GM19023 (cell line): ENCODE measurements around the gene TYRP1.

Source experiments
- ATAC-seq: cut with Tn5 transposase; IDR thresholded peaks from one replicate; pipeline ENCODE4 v1.9.1; 2021; ENCODE audit warnings: mild to moderate bottlenecking, moderate library complexity; ENCODE audit not compliant: unreplicated experiment

The TYRP1 gene

DNA sequence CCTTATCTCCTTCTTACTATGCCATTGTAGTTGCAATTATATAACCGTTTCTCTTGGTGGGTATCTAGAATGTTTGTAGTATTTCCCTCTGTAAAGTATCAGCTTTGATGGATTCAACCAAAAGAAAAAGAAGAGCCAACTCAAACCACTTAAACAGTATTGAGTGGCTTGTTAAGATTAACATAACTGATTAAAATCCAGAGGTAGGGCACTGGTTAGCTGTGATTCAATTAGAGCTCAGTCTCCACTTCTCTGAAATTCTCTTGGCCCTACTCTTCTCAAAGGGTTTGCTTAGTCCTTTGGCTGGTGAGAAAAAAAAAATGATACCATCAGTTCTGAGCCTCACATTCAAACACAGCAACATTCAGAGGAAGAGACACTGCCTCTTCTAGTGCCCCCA, 37.0 kb downstream of the TYRP1 start:
- ATAC-seq: no peak

GRCh38 chr9:12730927-12731326, 37.7 kb downstream of the TYRP1 start:
- no peak for ATAC-seq

DNA sequence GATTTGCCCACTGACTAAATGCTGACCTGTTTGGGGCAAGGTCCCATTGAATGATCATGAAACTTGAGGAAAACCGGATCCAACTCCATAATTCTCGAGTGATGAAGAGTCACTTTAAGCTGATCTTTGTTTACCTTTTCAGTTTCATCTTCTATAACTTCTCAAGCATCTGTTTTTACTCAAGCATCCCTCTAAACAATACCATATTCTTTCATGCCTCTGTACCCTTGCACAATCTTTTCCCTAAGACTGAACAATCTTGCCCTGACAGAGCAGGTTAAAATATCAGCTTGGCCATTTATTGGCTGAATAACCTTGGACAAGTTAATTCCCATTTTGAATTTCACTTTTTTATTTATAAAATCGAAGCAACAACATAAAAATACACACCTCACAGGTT, 39.8 kb downstream of the TYRP1 start:
- ATAC-seq: no peak

- no peak for ATAC-seq
Observed at GRCh38 chr9:12735665-12736064, 42.5 kb downstream of the TYRP1 start.

DNA sequence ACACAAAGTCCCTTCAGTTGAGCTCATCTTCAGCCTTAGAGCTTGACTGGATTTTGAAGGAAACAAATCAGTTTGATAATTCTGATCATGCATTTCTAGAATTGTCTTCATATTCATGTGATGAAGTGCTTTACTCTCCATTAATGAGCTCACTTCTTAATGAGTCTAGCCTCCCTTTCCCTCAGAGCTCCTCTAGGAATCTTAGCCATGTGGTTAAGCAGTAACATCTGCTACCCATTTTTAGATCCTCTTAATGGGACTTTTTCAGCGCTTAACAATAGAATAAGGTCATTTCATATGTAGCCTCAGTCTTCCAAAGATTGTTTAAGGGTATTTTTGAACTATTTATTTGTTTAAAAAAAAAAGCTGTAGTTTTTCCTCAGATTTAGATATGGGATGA, 44.7 kb downstream of the TYRP1 start:
- no peak for ATAC-seq

- ATAC-seq: no peak
Observed at GRCh38 chr9:12739014-12739652, 45.9 kb downstream of the TYRP1 start.

- ATAC-seq: no peak
Observed at GRCh38 chr9:12740845-12741244, 47.7 kb downstream of the TYRP1 start.

DNA sequence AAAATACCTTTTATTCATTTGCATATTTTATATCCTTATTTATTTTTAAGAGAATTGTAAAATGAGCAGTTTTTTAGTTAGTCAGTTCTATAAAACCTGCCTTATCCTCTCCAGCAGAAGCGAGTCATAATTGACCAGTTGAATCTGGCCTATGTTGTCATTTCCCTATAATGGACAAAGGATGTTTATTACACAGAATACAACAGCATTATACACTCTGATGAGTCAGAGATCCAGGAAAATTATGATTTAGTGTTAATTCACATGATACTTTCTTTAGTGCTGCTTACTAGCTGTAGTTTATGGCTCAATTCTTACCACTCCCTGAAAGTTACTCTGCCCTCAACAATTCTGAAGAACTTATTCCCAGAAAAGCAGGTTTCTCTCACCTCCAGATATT, 54.8 kb downstream of the TYRP1 start:
- ATAC-seq: no peak

GRCh38 chr9:12748954-12749353, 55.8 kb downstream of the TYRP1 start:
- ATAC-seq: no peak

DNA sequence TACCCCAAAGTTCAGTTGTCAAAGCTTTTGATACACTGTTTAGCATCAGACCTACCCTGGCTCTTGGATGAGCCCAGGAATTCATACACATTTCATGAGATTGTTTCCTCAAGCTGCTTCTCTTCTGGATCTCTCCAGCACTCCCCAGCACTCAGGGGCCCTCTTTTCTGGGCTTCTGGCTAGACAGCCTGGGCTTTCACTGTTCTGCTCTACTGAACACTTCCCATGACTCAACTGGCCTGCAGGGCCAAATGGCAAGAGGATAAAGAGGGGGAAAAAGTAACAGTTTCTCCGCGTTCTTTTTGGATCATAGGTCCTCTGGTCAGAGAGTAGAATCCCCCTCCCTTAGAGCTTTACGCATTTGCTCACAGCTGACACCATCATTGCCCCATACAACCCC, 60.7 kb downstream of the TYRP1 start:
- no peak for ATAC-seq

GRCh38 chr9:12759761-12760160, 66.6 kb downstream of the TYRP1 start:
- no peak for ATAC-seq
